GM12865 (cell line): Measurements from ENCODE around the gene TSHZ2.

Experiments used
- DNase-seq: peaks from one replicate; pipeline ENCODE4 v3.0.0; 2010; ENCODE audit warnings: low read depth
- H3K4me3 ChIP-seq: 2 replicates; pipeline ENCODE4 v1.5.1; 2011; ENCODE audit warnings: mild to moderate bottlenecking, low read depth, low read length, control low read depth
- CTCF ChIP-seq: IDR thresholded peaks from 2 replicates; pipeline ENCODE4 v1.5.1; 2011; ENCODE audit warnings: low read length, control low read depth, low read depth, inconsistent platforms; ENCODE audit not compliant: insufficient read depth; ENCODE audit errors: missing control alignments

The TSHZ2 gene

DNA sequence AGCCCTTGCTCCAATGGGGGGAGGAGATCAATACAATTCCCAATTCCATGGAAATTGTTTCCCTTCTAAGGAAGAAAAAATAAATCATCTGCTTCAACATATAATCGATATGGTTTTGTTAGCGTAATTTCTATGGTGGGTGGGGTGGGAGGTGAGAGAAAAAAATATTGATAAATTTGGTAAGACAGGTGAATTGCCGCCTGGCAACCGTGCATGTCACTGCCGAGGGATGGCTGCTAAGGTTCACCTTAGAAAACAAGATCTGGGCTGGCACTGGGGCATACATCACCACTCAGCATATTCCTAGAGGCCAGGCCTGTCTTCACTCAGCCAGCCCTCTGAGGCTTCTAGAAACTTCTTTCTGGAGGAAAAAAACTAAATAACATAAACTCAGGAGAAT lies 517.4 kb downstream of the TSHZ2 start:
- no peak for TF ChIP-seq CTCF
- H3K4me3 ChIP-seq: no peak overlapping the region

GRCh38 chr20:53490620-53491019 lies 518.5 kb downstream of the TSHZ2 start:
- TF ChIP-seq CTCF: no peak
- H3K4me3 ChIP-seq: no peak overlapping the region
- no peak for DNase-seq

More for the DNA sequence above, 517.4 kb downstream of the TSHZ2 start:
- DNase-seq: no peak

- H3K4me3 ChIP-seq: no peak overlapping the region
- no peak for DNase-seq
- no peak for TF ChIP-seq CTCF
These were observed 519.3 kb downstream of the TSHZ2 start for GRCh38 chr20:53491462-53491861.

DNA sequence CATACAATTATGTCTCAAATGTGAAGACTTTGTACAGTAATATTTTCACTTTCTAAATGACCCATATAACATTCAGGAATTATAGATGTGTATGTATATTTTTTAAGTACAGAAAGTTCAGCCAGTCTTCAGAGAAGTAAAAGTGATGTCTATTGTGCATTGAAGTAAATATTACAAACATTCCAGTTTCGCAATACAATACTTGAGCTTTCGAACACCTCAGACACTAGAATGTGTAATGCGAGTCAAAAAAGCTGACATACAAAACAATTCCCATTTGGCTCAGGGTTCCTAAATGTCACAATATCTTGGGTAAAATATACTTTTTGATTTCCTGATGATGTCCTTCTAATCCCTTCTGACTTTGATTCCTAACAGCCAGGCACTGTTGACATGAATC lies 520.1 kb downstream of the TSHZ2 start:
- DNase-seq: no peak
- H3K4me3 ChIP-seq: no peak overlapping the region
- no peak for TF ChIP-seq CTCF

- TF ChIP-seq CTCF: no peak
- DNase-seq: no peak
These were observed 521.2 kb downstream of the TSHZ2 start for GRCh38 chr20:53493311-53493857.

GRCh38 chr20:53494753-53495152 lies 522.6 kb downstream of the TSHZ2 start:
- no peak for TF ChIP-seq CTCF
- DNase-seq: no peak
- no peak overlapping the region for H3K4me3 ChIP-seq

More at GRCh38 chr20:53493311-53493857, 521.2 kb downstream of the TSHZ2 start:
- H3K4me3 ChIP-seq: no peak overlapping the region

DNA sequence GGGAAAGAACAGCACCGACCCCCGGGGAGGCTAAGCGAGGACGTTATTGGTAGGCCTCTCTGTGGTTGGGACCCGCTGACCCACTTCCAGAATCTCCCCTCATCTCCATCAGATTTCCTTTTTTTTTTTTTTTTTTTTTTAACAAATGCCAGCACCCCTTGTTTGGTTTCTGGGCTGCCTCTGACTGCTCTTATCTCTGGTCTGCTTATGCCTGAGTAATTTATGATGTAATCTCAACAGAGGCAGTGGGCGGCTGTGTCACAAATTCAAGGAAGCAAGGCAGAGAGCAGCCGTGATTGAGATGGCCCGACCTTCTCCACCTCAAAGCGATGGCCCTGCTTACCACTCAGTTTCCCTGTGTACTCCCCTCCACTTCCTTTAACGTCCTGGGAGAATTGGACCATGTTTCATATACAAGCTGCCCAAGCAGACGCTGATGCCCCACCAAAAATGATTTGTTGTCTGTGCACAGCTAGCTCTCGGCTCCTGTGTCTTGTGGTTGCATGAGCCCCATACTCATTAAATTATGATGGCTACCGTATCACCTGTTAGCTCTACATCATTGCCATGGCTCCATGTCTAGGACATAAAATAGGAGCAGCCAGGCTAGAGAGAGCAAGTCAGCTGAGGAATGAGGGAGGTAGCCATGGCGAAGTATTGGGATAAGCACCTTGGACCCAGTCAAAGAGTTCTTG lies 523.4 kb downstream of the TSHZ2 start:
- no peak overlapping the region for H3K4me3 ChIP-seq
- DNase-seq: no peak
- TF ChIP-seq CTCF: no peak
